ENCODE data around the gene BCAP31.

- no peak for TF ChIP-seq POLR2AphosphoS5 (IDR thresholded peaks at IDR 0.05)
- no peak for TF ChIP-seq CTCF (IDR thresholded peaks at IDR 0.05)
- no peak for TF ChIP-seq POLR2A (IDR thresholded peaks at IDR 0.05)
- no peak for TF ChIP-seq EP300 (IDR thresholded peaks at IDR 0.05)
These were observed 45.8 kb upstream of the BCAP31 start for GRCh38 chrX:153769865-153770600.

Data from sigmoid colon (tissue), 4 donors.